ENCODE measurements around the gene HIF3A.
A peak's percentile ranks its signal among the peaks of the same experiment; 100 is the strongest.
"Not testable (repeated sequence)": the region's sequence is repeated elsewhere in the genome, so short reads cannot be mapped to it uniquely, and the experiment has no call there.

Gene HIF3A

GRCh38 chr19:46254776-46255175 is 42.1 kb upstream of the HIF3A start:
- no peak overlapping the region for H3K27ac ChIP-seq (ENCODE audit: low read length)
- DNase-seq: no peak
- no peaks in the 10 kb centered on the region for H3K36me3 ChIP-seq (ENCODE audit: insufficient read depth, low read length)
- no peaks in the 10 kb centered on the region for H3K9me3 ChIP-seq (ENCODE audit: insufficient read depth, low read length, severe bottlenecking)
- no peak for ATAC-seq (ENCODE audit: insufficient read depth, low read depth)
- peaks cover 15% of the 10 kb centered on the region for H3K27me3 ChIP-seq (ENCODE audit: insufficient read depth, low read length, poor library complexity)
- no peak overlapping the region for H3K9ac ChIP-seq (ENCODE audit: low read depth, low read length)
- H3K4me1 ChIP-seq (ENCODE audit: insufficient read depth, low read length): no peaks in the 10 kb centered on the region
- H4K20me1 ChIP-seq (ENCODE audit: insufficient read depth, low read length): no peaks in the 10 kb centered on the region
- no peak overlapping the region for H3K4me3 ChIP-seq (ENCODE audit: low read depth in 1 of 2, low read length in 2 of 2)
- TF ChIP-seq CTCF (IDR thresholded peaks at IDR 0.05; ENCODE audit: borderline replicate concordance, extremely low read depth, low read length, poor library complexity, severe bottlenecking) (no peak), EZH2 (IDR thresholded peaks at IDR 0.05; ENCODE audit: borderline replicate concordance, low read depth, low read length, severe bottlenecking) (no peak)
- H3K79me2 ChIP-seq (ENCODE audit: insufficient read depth, low read length): no peaks in the 10 kb centered on the region
- no peak overlapping the region for H2AFZ ChIP-seq (ENCODE audit: low read depth, low read length)
- H3K4me2 ChIP-seq (ENCODE audit: insufficient read depth, low read length): no peak overlapping the region

- Histone ChIP-seq H3K4me2 (ENCODE audit: insufficient read depth, low read length) (no peak overlapping the region), H4K20me1 (ENCODE audit: insufficient read depth, low read length) (no peaks in the 10 kb centered on the region), H3K9ac (ENCODE audit: low read depth, low read length) (no peak overlapping the region), H3K27ac (ENCODE audit: low read length) (no peak overlapping the region), H2AFZ (ENCODE audit: low read depth, low read length) (no peak overlapping the region), H3K4me1 (ENCODE audit: insufficient read depth, low read length) (no peaks in the 10 kb centered on the region), H3K79me2 (ENCODE audit: insufficient read depth, low read length) (no peaks in the 10 kb centered on the region), H3K4me3 (ENCODE audit: low read depth in 1 of 2, low read length in 2 of 2) (no peak overlapping the region), H3K27me3 (ENCODE audit: insufficient read depth, low read length, poor library complexity) (peaks cover 2% of the 10 kb centered on the region), H3K36me3 (ENCODE audit: insufficient read depth, low read length) (no peaks in the 10 kb centered on the region), H3K9me3 (ENCODE audit: insufficient read depth, low read length, severe bottlenecking) (no peaks in the 10 kb centered on the region)
- ATAC-seq (ENCODE audit: insufficient read depth, low read depth) (no peak), DNase-seq (no peak)
- TF ChIP-seq CTCF (IDR thresholded peaks at IDR 0.05; ENCODE audit: borderline replicate concordance, extremely low read depth, low read length, poor library complexity, severe bottlenecking): no peak
- no peak for TF ChIP-seq EZH2 (IDR thresholded peaks at IDR 0.05; ENCODE audit: borderline replicate concordance, low read depth, low read length, severe bottlenecking)
These were observed 40.0 kb upstream of the HIF3A start for GRCh38 chr19:46256855-46257254.

GRCh38 chr19:46261501-46261900 is 35.3 kb upstream of the HIF3A start:
- H4K20me1 ChIP-seq (ENCODE audit: insufficient read depth, low read length); DNase-seq; H3K9ac ChIP-seq (ENCODE audit: low read depth, low read length); H3K4me3 ChIP-seq (ENCODE audit: low read depth in 1 of 2, low read length in 2 of 2); H3K4me1 ChIP-seq (ENCODE audit: insufficient read depth, low read length); H2AFZ ChIP-seq (ENCODE audit: low read depth, low read length); H3K9me3 ChIP-seq (ENCODE audit: insufficient read depth, low read length, severe bottlenecking); H3K27me3 ChIP-seq (ENCODE audit: insufficient read depth, low read length, poor library complexity); H3K4me2 ChIP-seq (ENCODE audit: insufficient read depth, low read length); ATAC-seq (ENCODE audit: insufficient read depth, low read depth); H3K79me2 ChIP-seq (ENCODE audit: insufficient read depth, low read length); H3K36me3 ChIP-seq (ENCODE audit: insufficient read depth, low read length); H3K27ac ChIP-seq (ENCODE audit: low read length): not testable (repeated sequence)

GRCh38 chr19:46262684-46263296 is 34.1 kb upstream of the HIF3A start:
- H3K27ac ChIP-seq (ENCODE audit: low read length); H3K79me2 ChIP-seq (ENCODE audit: insufficient read depth, low read length); H2AFZ ChIP-seq (ENCODE audit: low read depth, low read length); H3K4me1 ChIP-seq (ENCODE audit: insufficient read depth, low read length); H3K4me2 ChIP-seq (ENCODE audit: insufficient read depth, low read length); H3K27me3 ChIP-seq (ENCODE audit: insufficient read depth, low read length, poor library complexity); H3K4me3 ChIP-seq (ENCODE audit: low read depth in 1 of 2, low read length in 2 of 2); H3K9me3 ChIP-seq (ENCODE audit: insufficient read depth, low read length, severe bottlenecking); H4K20me1 ChIP-seq (ENCODE audit: insufficient read depth, low read length); H3K36me3 ChIP-seq (ENCODE audit: insufficient read depth, low read length); H3K9ac ChIP-seq (ENCODE audit: low read depth, low read length): not testable (repeated sequence)
- DNase-seq: peak; percentile 37
- peak; percentile 64 for ATAC-seq (ENCODE audit: insufficient read depth, low read depth)

GRCh38 chr19:46264801-46265200 is 32.0 kb upstream of the HIF3A start:
- not testable (repeated sequence) for H3K9ac ChIP-seq (ENCODE audit: low read depth, low read length); H3K27ac ChIP-seq (ENCODE audit: low read length); H3K4me3 ChIP-seq (ENCODE audit: low read depth in 1 of 2, low read length in 2 of 2); H2AFZ ChIP-seq (ENCODE audit: low read depth, low read length); H3K9me3 ChIP-seq (ENCODE audit: insufficient read depth, low read length, severe bottlenecking); DNase-seq; ATAC-seq (ENCODE audit: insufficient read depth, low read depth); H3K79me2 ChIP-seq (ENCODE audit: insufficient read depth, low read length); H3K27me3 ChIP-seq (ENCODE audit: insufficient read depth, low read length, poor library complexity); H3K4me1 ChIP-seq (ENCODE audit: insufficient read depth, low read length); H3K4me2 ChIP-seq (ENCODE audit: insufficient read depth, low read length); H3K36me3 ChIP-seq (ENCODE audit: insufficient read depth, low read length); H4K20me1 ChIP-seq (ENCODE audit: insufficient read depth, low read length)

Measured in DND-41 (cell line).